Islet precursor cell (in vitro differentiated cells): ENCODE results near the gene SFTPB.

Source experiments
- DNase-seq: peaks from one replicate; pipeline ENCODE4 v3.0.0-alpha.2; 2018

The SFTPB gene

GRCh38 chr2:85668009-85668856 lies at the start of gene SFTPB:
Gene SFTPB (minus strand): TSS chr2:85668199. CDS start chr2:85668183, 16 bp downstream.
- DNase-seq = no peak

GRCh38 chr2:85717308-85718008 lies 49.5 kb upstream of the SFTPB start:
- DNase-seq = no peak

- peak; percentile 15 for DNase-seq
Measured at GRCh38 chr2:85716346-85716914, 48.4 kb upstream of the SFTPB start.

- no peak for DNase-seq
Measured at GRCh38 chr2:85714841-85715240, 46.8 kb upstream of the SFTPB start.

GRCh38 chr2:85714421-85714820 lies 46.4 kb upstream of the SFTPB start:
- DNase-seq = peak; percentile 26

GRCh38 chr2:85713836-85714235 lies 45.8 kb upstream of the SFTPB start:
- peak; percentile 37 for DNase-seq

GRCh38 chr2:85712849-85713612 lies 45.0 kb upstream of the SFTPB start:
- peak; percentile 29 for DNase-seq

GRCh38 chr2:85712336-85712735 lies 44.3 kb upstream of the SFTPB start:
- DNase-seq = peak; percentile 17

- peak; percentile 48 for DNase-seq
Measured at GRCh38 chr2:85711578-85712060, 43.6 kb upstream of the SFTPB start.

GRCh38 chr2:85710687-85711577 lies 42.9 kb upstream of the SFTPB start:
- peak; percentile 68 for DNase-seq

GRCh38 chr2:85709401-85709811 lies 41.4 kb upstream of the SFTPB start:
- no peak for DNase-seq

GRCh38 chr2:85708641-85709040 lies 40.6 kb upstream of the SFTPB start:
- peak; percentile 22 for DNase-seq

- DNase-seq = peak; percentile 69
Measured at GRCh38 chr2:85707304-85707703, 39.3 kb upstream of the SFTPB start.

- DNase-seq = peak; percentile 49
Measured at GRCh38 chr2:85706599-85707296, 38.7 kb upstream of the SFTPB start.

- peak; percentile 43 for DNase-seq
Measured at GRCh38 chr2:85706063-85706462, 38.1 kb upstream of the SFTPB start.

- DNase-seq = peak; percentile 67
Measured at GRCh38 chr2:85705680-85706039, 37.7 kb upstream of the SFTPB start.

GRCh38 chr2:85704800-85705679 lies 37.0 kb upstream of the SFTPB start:
- peak; percentile 52 for DNase-seq

GRCh38 chr2:85704038-85704437 lies 36.0 kb upstream of the SFTPB start:
- DNase-seq = no peak

- no peak for DNase-seq
Measured at GRCh38 chr2:85703329-85703728, 35.3 kb upstream of the SFTPB start.

GRCh38 chr2:85702800-85703199 lies 34.8 kb upstream of the SFTPB start:
- DNase-seq = no peak
